HUES48 (cell line): ENCODE measurements around the gene IFNE.

ENCODE experiments used
- H3K27ac ChIP-seq: one replicate; pipeline ENCODE4 v1.7.0; 2013; ENCODE audit warnings: low read depth, low read length, inconsistent platforms
- H3K27me3 ChIP-seq: 2 replicates; pipeline ENCODE4 v1.6.1; 2013; ENCODE audit warnings: mild to moderate bottlenecking, low read length; ENCODE audit not compliant: control insufficient read depth, insufficient read depth
- H3K36me3 ChIP-seq: 2 replicates; pipeline ENCODE4 v1.6.1; 2013; ENCODE audit warnings: low read length; ENCODE audit not compliant: control insufficient read depth, insufficient read depth
- H3K4me1 ChIP-seq: 2 replicates; pipeline ENCODE4 v1.6.1; 2013; ENCODE audit warnings: mild to moderate bottlenecking, low read length; ENCODE audit not compliant: control insufficient read depth, insufficient read depth
- H3K4me3 ChIP-seq: 2 replicates; pipeline ENCODE4 v1.5.1; 2013; ENCODE audit warnings: mild to moderate bottlenecking, low read depth, low read length
- H3K9ac ChIP-seq: 2 replicates; pipeline ENCODE4 v1.6.1; 2013; ENCODE audit warnings: mild to moderate bottlenecking, low read depth, low read length, moderate library complexity
- H3K9me3 ChIP-seq: 2 replicates; pipeline ENCODE4 v1.6.1; 2013; ENCODE audit warnings: low read length; ENCODE audit not compliant: control insufficient read depth, insufficient read depth

Gene IFNE

GRCh38 chr9:21481470-21482056 is 550 bp downstream of the IFNE start:
- Histone ChIP-seq H3K36me3 (no peaks in the 10 kb centered on the region), H3K4me3 (no peak overlapping the region), H3K27ac (no peak overlapping the region), H3K9ac (no peak overlapping the region), H3K27me3 (no peaks in the 10 kb centered on the region), H3K9me3 (no peaks in the 10 kb centered on the region), H3K4me1 (no peaks in the 10 kb centered on the region)

- Histone ChIP-seq H3K27me3 (no peaks in the 10 kb centered on the region), H3K36me3 (no peaks in the 10 kb centered on the region), H3K9ac (no peak overlapping the region), H3K27ac (no peak overlapping the region), H3K4me3 (no peak overlapping the region), H3K4me1 (no peaks in the 10 kb centered on the region), H3K9me3 (no peaks in the 10 kb centered on the region)
Observed at GRCh38 chr9:21479152-21479702, 2.9 kb downstream of the IFNE start.

DNA sequence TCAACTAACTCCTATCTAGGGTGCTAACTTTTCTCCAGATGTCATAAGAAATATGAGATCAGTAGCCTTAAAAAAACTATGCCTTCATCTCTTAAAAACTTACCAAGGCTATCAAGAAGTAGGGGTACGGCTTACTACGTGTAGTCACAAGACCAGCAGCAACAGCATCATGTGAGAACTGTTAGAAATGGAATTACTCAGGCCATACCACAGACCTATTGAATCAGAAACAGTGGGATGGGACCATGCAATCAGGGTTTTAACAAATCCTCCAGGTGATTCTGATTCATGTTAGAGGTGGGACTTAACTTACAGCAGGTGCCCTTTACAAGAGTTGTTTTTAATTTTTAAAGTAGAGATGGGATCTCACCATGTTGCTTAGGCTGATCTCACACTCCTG is 4.6 kb downstream of the IFNE start:
- Histone ChIP-seq H3K27me3 (no peaks in the 10 kb centered on the region), H3K4me1 (no peaks in the 10 kb centered on the region), H3K27ac (no peak overlapping the region), H3K9me3 (no peaks in the 10 kb centered on the region), H3K36me3 (no peaks in the 10 kb centered on the region), H3K4me3 (no peak overlapping the region), H3K9ac (no peak overlapping the region)

DNA sequence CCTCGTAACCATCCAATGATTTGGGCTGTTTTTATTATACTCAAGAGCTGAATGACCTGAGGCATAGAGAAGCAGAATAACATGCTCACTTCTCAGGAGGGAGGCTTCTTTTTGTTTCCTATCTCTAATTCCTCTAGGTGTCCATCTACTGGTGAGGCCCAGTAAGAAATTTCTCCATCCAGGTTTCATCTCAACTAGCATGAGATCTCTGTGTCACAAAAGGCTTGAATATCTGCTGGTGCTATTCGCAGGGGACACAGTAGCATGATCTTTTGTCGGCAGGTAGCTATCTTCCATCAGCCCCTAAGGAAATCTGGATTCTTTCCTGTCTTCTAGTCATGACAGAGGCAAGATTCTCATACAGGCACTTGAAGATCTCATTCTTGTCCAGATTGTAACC is 8.9 kb downstream of the IFNE start:
- H3K27ac ChIP-seq, result no peak overlapping the region

GRCh38 chr9:21470126-21470525 is 12.0 kb downstream of the IFNE start:
- Histone ChIP-seq H3K9ac (no peak overlapping the region), H3K27ac (no peak overlapping the region), H3K4me1 (peaks cover 8% of the 10 kb centered on the region; the same call in 1 of the 2 replicates), H3K27me3 (no peaks in the 10 kb centered on the region), H3K4me3 (no peak overlapping the region), H3K36me3 (no peaks in the 10 kb centered on the region), H3K9me3 (no peaks in the 10 kb centered on the region)

More for the DNA sequence above, 8.9 kb downstream of the IFNE start:
- no peak overlapping the region for H3K9ac ChIP-seq
- no peaks in the 10 kb centered on the region for H3K27me3 ChIP-seq
- H3K9me3 ChIP-seq, result no peaks in the 10 kb centered on the region
- H3K4me3 ChIP-seq, result no peak overlapping the region
- H3K4me1 ChIP-seq, result peaks cover 8% of the 10 kb centered on the region; the same call in 1 of the 2 replicates
- no peaks in the 10 kb centered on the region for H3K36me3 ChIP-seq

GRCh38 chr9:21465859-21466518 is 16.1 kb downstream of the IFNE start:
- Histone ChIP-seq H3K27ac (no peak overlapping the region), H3K4me3 (no peak overlapping the region), H3K9ac (no peak overlapping the region), H3K9me3 (no peaks in the 10 kb centered on the region; the same call in 1 of the 2 replicates), H3K4me1 (peaks cover 1% of the 10 kb centered on the region; the same call in 1 of the 2 replicates), H3K27me3 (no peaks in the 10 kb centered on the region; the same call in 1 of the 2 replicates), H3K36me3 (no peaks in the 10 kb centered on the region)

DNA sequence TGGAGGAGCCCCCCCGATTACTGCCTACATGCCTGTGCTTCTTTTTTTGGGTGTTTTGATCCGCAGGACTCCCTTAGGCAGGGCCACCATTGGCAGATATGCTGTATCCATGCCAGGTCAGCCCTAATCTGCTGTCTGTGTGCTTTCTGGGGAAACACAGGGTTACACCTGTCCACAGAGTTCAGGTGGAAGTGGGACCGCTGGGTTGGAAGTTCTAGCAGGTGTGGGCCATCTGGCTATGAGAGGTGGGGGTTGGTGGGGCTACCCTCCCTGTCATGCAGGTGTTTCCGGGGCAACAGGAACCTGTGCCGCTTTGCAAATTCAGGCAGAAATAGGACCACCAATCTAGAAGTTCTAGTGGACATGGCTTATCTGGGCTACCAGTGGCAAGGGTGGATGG is 17.0 kb downstream of the IFNE start:
- H3K36me3 ChIP-seq, result no peaks in the 10 kb centered on the region
- no peak overlapping the region for H3K27ac ChIP-seq
- H3K4me1 ChIP-seq, result no peaks in the 10 kb centered on the region
- no peak overlapping the region for H3K4me3 ChIP-seq
- H3K9ac ChIP-seq, result no peak overlapping the region
- no peaks in the 10 kb centered on the region; the same call in 1 of the 2 replicates for H3K9me3 ChIP-seq
- no peaks in the 10 kb centered on the region; the same call in 1 of the 2 replicates for H3K27me3 ChIP-seq

DNA sequence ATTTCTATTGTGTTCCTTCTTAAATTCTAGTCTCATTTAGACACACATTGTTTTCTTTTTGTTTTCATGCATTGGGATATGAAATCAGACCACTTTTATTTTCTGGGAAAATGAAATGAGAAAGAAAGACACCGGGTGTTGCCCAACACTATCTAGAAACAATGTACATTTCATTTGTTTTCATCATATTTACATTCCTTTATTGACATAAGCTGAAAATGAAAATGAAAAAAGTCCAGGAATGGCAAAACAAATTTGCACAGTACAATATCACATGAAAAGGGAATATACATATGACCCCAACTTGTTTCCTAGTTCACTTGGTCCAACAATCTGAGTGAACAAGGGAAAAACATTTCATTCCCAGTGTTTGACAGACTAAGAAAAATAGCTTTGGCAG is 20.7 kb downstream of the IFNE start:
- no peak overlapping the region for H3K27ac ChIP-seq
- no peaks in the 10 kb centered on the region for H3K4me1 ChIP-seq
- H3K36me3 ChIP-seq, result no peaks in the 10 kb centered on the region
- no peak overlapping the region for H3K4me3 ChIP-seq
- H3K9me3 ChIP-seq, result no peaks in the 10 kb centered on the region; the same call in 1 of the 2 replicates
- no peak overlapping the region for H3K9ac ChIP-seq
- no peaks in the 10 kb centered on the region; the same call in 1 of the 2 replicates for H3K27me3 ChIP-seq

DNA sequence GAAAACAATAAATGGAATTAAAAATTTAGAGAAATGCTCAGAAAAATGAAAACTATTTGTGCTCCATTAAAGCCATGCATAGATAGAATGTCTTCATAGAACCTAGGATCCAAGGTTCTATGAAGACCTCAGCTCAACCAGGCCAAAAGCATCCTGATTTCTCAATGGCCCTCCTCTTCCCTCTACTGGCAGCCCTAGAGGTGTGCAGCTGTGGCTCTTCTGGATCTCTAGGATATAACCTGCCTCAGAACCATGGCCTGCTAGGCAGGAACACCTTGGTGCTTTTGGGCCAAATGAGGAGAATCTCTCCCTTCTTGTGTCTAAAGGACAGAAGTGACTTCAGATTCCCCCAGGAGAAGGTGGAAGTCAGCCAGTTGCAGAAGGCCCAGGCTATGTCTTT is 26.8 kb downstream of the IFNE start:
- no peaks in the 10 kb centered on the region for H3K9me3 ChIP-seq
- H3K27me3 ChIP-seq, result no peaks in the 10 kb centered on the region
- H3K4me3 ChIP-seq, result no peak overlapping the region
- H3K36me3 ChIP-seq, result no peaks in the 10 kb centered on the region
- no peak overlapping the region for H3K9ac ChIP-seq
- H3K4me1 ChIP-seq, result peaks cover 5% of the 10 kb centered on the region; the same call in 1 of the 2 replicates
- H3K27ac ChIP-seq, result no peak overlapping the region

- peaks cover 5% of the 10 kb centered on the region; the same call in 1 of the 2 replicates for H3K4me1 ChIP-seq
- no peak overlapping the region for H3K4me3 ChIP-seq
- H3K36me3 ChIP-seq, result no peaks in the 10 kb centered on the region
- no peaks in the 10 kb centered on the region for H3K27me3 ChIP-seq
- no peak overlapping the region for H3K9ac ChIP-seq
- no peak overlapping the region for H3K27ac ChIP-seq
- H3K9me3 ChIP-seq, result no peaks in the 10 kb centered on the region
Observed at GRCh38 chr9:21454149-21454548, 28.0 kb downstream of the IFNE start.

DNA sequence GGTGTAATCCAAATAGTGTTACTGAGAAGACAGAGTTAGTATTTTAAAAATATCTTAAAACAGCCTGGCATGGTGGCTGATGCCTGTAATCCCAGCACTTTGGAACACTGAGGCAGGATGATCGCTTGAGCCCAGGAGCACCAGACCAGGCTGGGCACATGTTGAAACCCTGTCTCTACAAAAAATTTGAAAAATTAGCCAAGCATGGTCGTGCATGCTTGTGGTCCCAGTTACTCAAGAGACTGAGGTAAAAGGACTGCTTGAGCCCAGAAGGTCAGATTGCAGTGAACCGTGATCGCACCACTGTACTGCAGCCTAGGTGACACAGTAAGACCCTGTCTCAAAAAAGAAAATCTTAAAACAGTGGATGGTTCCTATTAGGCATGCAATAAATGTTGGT is 29.4 kb downstream of the IFNE start:
- H3K36me3 ChIP-seq, result no peaks in the 10 kb centered on the region
- H3K4me3 ChIP-seq, result no peak overlapping the region
- H3K27me3 ChIP-seq, result no peaks in the 10 kb centered on the region
- peaks cover 5% of the 10 kb centered on the region; the same call in 1 of the 2 replicates for H3K4me1 ChIP-seq
- no peak overlapping the region for H3K9ac ChIP-seq
- no peak overlapping the region for H3K27ac ChIP-seq
- no peaks in the 10 kb centered on the region for H3K9me3 ChIP-seq
